Vagina (tissue), 2 donors: ENCODE data around the gene MYH7B. TPM values are rescaled to one million over a fixed set of nuclear protein-coding genes. Genes with fewer than 3 reads are reported as not detected.

Source experiments
- DNase-seq, 2 donors: peaks; one replicate each; pipeline ENCODE4 v3.0.0-alpha.2; 2017; ENCODE audit errors: extremely low spot score in 2 of 2
- H3K27ac ChIP-seq: fragments of 200-600 bp; sonication (generic); one replicate; pipeline ENCODE4 v1.5.1; 2019
- H3K27me3 ChIP-seq: fragments of 200-600 bp; sonication (generic); one replicate; pipeline ENCODE4 v1.5.1; 2019
- H3K36me3 ChIP-seq, 2 donors: fragments of 200-600 bp; sonication (generic); one replicate each; pipeline ENCODE4 v1.5.1; 2017 to 2019
- H3K4me1 ChIP-seq: fragments of 200-600 bp; sonication (generic); one replicate; pipeline ENCODE4 v1.5.1; 2019
- H3K4me3 ChIP-seq, 2 donors: fragments of 200-600 bp; sonication (generic); 1 replicate in 1 of 2; 2 replicates in 1 of 2; pipeline ENCODE4 v1.5.1; 2016 to 2019
- H3K9me3 ChIP-seq: fragments of 200-600 bp; sonication (generic); one replicate; pipeline ENCODE4 v1.5.1; 2019
- POLR2A ChIP-seq, 2 donors: fragments of 450-650 bp; IDR thresholded peaks; one replicate each; pipeline ENCODE4 v1.6.1; 2017; ENCODE audit warnings: antibody characterized with exemption in 2 of 2, mild to moderate bottlenecking in 2 of 2, moderate library complexity in 2 of 2
- POLR2AphosphoS5 ChIP-seq, 2 donors: sonication (generic); formaldehyde crosslinking; IDR thresholded peaks; one replicate each; pipeline ENCODE4 v1.9.0; 2017; ENCODE audit warnings: antibody characterized with exemption in 2 of 2, mild to moderate bottlenecking in 2 of 2, low read depth in 1 of 2; ENCODE audit not compliant: insufficient read depth in 1 of 2
- intact Hi-C: fragments of 100-400 bp; cut with DNase I; formaldehyde crosslinking; loops from one replicate; pipeline ENCODE4 v1.15.1; 2023
- total RNA-seq: library from RNA; depleted of rRNA; stranded (reverse); fragments of >200 nt; gene quantifications from one replicate; pipeline ENCODE4 v1.2.3, GENCODE V29; 2016
- TF ChIP-seq, protein P1 (sequence below), 3 experiments: fragments of 450-650 bp in 2 of 3; fragments of 200-600 bp in 1 of 3; sonication (generic) in 1 of 3; IDR thresholded peaks; one replicate each; pipeline ENCODE4 v1.5.1; 2017 to 2019; ENCODE audit warnings: antibody characterized with exemption in 3 of 3, mild to moderate bottlenecking in 2 of 3, moderate library complexity in 2 of 3

Gene MYH7B
- total RNA-seq, 1 donor from 2014 or later, result under 0.01 TPM

DNA sequence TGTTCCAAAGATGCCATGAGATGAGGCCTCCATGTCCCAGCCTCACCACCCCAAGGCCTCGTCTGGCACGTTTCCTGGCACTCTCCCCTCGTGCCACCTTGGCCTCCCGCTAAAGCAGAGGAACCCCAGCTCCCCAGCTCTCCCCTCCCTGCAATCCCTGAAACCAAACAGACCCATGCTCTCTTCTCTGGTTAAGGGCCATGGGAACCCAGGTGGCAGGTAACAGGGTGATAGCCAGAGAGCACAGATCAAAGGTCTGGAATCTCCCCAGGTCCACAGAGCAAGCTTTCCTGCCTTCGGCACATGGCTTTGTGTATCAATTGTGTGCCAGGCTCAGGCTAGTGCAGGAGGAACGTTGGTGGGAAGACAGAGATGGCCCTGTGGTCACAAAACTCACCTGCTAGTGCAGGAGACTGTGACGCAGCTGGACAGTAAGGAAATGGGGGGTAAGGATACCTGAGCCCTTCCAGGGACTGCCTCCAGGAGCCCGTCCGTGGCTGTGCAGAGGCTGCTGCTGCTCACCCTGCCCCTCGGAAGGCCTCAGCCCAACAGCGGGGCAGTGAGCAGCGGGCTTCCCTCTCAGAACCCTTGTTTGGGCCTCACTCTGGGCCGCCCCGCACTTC lies 39.0 kb downstream of the MYH7B start:
- Histone ChIP-seq H3K27me3 (no peaks in the 10 kb centered on the region), H3K27ac (no peak overlapping the region), H3K4me3 (no peak overlapping the region), H3K4me1 (no peaks in the 10 kb centered on the region), H3K9me3 (no peaks in the 10 kb centered on the region), H3K36me3 (peaks cover 0 to 37% of the 10 kb centered on the region in 2 donors)
- no peak for TF ChIP-seq POLR2A (IDR thresholded peaks at IDR 0.05)
- TF ChIP-seq, protein P1, sequence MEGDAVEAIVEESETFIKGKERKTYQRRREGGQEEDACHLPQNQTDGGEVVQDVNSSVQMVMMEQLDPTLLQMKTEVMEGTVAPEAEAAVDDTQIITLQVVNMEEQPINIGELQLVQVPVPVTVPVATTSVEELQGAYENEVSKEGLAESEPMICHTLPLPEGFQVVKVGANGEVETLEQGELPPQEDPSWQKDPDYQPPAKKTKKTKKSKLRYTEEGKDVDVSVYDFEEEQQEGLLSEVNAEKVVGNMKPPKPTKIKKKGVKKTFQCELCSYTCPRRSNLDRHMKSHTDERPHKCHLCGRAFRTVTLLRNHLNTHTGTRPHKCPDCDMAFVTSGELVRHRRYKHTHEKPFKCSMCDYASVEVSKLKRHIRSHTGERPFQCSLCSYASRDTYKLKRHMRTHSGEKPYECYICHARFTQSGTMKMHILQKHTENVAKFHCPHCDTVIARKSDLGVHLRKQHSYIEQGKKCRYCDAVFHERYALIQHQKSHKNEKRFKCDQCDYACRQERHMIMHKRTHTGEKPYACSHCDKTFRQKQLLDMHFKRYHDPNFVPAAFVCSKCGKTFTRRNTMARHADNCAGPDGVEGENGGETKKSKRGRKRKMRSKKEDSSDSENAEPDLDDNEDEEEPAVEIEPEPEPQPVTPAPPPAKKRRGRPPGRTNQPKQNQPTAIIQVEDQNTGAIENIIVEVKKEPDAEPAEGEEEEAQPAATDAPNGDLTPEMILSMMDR (IDR thresholded peaks at IDR 0.05), result no peak
- no peak for TF ChIP-seq POLR2AphosphoS5 (IDR thresholded peaks at IDR 0.05; ENCODE audit: insufficient read depth in 1 of 2, low read depth in 1 of 2)
- intact Hi-C loops, result no loop called here
- no peak for DNase-seq

- H3K27ac ChIP-seq, result no peak overlapping the region
- no peaks in the 10 kb centered on the region for H3K4me1 ChIP-seq
- DNase-seq, result no peak
- H3K9me3 ChIP-seq, result no peaks in the 10 kb centered on the region
- intact Hi-C loops, result no loop called here
- H3K36me3 ChIP-seq, result peaks cover 0 to 43% of the 10 kb centered on the region in 2 donors
- TF ChIP-seq POLR2A (IDR thresholded peaks at IDR 0.05), result no peak
- TF ChIP-seq, protein P1 (IDR thresholded peaks at IDR 0.05), result no peak
- no peak for TF ChIP-seq POLR2AphosphoS5 (IDR thresholded peaks at IDR 0.05; ENCODE audit: insufficient read depth in 1 of 2, low read depth in 1 of 2)
- no peak overlapping the region for H3K4me3 ChIP-seq
- no peaks in the 10 kb centered on the region for H3K27me3 ChIP-seq
These were observed 39.5 kb downstream of the MYH7B start for GRCh38 chr20:34995192-34995591.

GRCh38 chr20:34995696-34996095 lies 40.0 kb downstream of the MYH7B start:
- Histone ChIP-seq H3K36me3 (peaks cover 0 to 44% of the 10 kb centered on the region in 2 donors), H3K9me3 (no peaks in the 10 kb centered on the region), H3K27me3 (no peaks in the 10 kb centered on the region), H3K27ac (no peak overlapping the region), H3K4me3 (no peak overlapping the region), H3K4me1 (no peaks in the 10 kb centered on the region)
- no peak for DNase-seq
- intact Hi-C loops, result no loop called here
- TF ChIP-seq, protein P1 (IDR thresholded peaks at IDR 0.05), result no peak
- TF ChIP-seq POLR2AphosphoS5 (IDR thresholded peaks at IDR 0.05; ENCODE audit: insufficient read depth in 1 of 2, low read depth in 1 of 2) (no peak), POLR2A (IDR thresholded peaks at IDR 0.05) (no peak)

- no peak for DNase-seq
- Histone ChIP-seq H3K4me1 (no peaks in the 10 kb centered on the region), H3K27ac (no peak overlapping the region), H3K4me3 (no peak overlapping the region), H3K9me3 (no peaks in the 10 kb centered on the region), H3K27me3 (no peaks in the 10 kb centered on the region), H3K36me3 (peaks cover 0 to 51% of the 10 kb centered on the region in 2 donors)
- intact Hi-C loops, result no loop called here
- TF ChIP-seq, protein P1 (IDR thresholded peaks at IDR 0.05), result no peak
- TF ChIP-seq POLR2AphosphoS5 (IDR thresholded peaks at IDR 0.05; ENCODE audit: insufficient read depth in 1 of 2, low read depth in 1 of 2), result no peak
- TF ChIP-seq POLR2A (IDR thresholded peaks at IDR 0.05), result no peak
These were observed 40.8 kb downstream of the MYH7B start for GRCh38 chr20:34996243-34997028.

DNA sequence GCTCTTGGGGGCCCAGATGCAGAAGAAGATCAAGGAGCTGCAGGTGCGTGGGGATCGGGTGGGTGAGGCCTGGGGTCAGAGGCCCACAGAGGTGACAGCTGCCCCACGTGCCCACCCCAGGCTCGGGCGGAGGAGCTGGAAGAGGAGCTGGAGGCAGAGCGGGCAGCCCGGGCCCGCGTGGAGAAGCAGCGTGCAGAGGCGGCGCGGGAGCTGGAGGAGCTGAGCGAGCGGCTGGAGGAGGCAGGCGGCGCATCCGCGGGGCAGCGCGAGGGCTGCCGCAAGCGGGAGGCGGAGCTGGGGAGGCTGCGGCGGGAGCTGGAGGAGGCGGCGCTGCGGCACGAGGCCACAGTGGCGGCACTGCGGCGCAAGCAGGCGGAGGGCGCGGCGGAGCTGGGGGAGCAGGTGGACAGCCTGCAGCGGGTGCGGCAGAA lies 41.5 kb downstream of the MYH7B start:
- TF ChIP-seq POLR2AphosphoS5 (IDR thresholded peaks at IDR 0.05; ENCODE audit: insufficient read depth in 1 of 2, low read depth in 1 of 2), result no peak
- Histone ChIP-seq H3K27me3 (no peaks in the 10 kb centered on the region), H3K9me3 (no peaks in the 10 kb centered on the region), H3K4me3 (no peak overlapping the region), H3K27ac (no peak overlapping the region), H3K4me1 (no peaks in the 10 kb centered on the region), H3K36me3 (peaks cover 0 to 58% of the 10 kb centered on the region in 2 donors)
- intact Hi-C loops, result no loop called here
- no peak for DNase-seq
